ENCODE data around the gene KLRB1. TPM values are rescaled to one million over a fixed set of nuclear protein-coding genes. Genes with fewer than 3 reads are reported as not detected.

KLRB1 gene
- total RNA-seq, result 1 to 10 TPM; 4.7 to 4.9 TPM

DNA sequence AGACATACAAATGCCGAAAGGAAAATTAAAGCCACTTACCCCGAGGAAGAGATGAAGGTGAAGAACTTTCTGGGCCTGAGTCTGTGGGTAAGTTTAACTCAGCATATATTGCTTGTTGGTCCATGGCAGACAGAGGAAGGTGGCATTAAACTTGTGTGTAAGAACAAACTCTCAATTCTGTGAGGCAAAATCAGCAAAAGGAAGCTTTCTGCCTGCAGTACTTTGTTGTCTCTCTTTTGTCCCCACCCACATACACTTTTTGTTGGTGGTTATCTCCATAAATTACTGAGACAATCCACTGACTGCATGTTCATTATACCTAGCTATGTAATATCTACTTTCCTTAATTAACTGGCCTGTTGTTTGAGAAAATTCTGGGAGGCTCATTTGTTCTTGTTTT is at the start of gene KLRB1:
KLRB1 (minus strand) TSS at position 201 of the 400 bp plus-strand sequence; CDS start at position 124, 77 bp downstream.
- no peak for DNase-seq
- no peak for ATAC-seq
- CTCF ChIA-PET, result no interaction called here
- Mint-ChIP-seq H3K27me3 (no peaks in the 10 kb centered on the region), H3K36me3 (ENCODE audit: low read depth) (peaks cover 4% of the 10 kb centered on the region), H3K9me3 (peaks cover 9% of the 10 kb centered on the region), H3K4me1 (ENCODE audit: low read depth) (peaks cover 16% of the 10 kb centered on the region), H3K4me3 (peak within 1 kb of the TSS; percentile 56), H3K27ac (peak within 1 kb of the TSS; percentile 83)
- intact Hi-C loops (cut with micrococcal nuclease), result no loop called here
- TF ChIP-seq, protein P1, sequence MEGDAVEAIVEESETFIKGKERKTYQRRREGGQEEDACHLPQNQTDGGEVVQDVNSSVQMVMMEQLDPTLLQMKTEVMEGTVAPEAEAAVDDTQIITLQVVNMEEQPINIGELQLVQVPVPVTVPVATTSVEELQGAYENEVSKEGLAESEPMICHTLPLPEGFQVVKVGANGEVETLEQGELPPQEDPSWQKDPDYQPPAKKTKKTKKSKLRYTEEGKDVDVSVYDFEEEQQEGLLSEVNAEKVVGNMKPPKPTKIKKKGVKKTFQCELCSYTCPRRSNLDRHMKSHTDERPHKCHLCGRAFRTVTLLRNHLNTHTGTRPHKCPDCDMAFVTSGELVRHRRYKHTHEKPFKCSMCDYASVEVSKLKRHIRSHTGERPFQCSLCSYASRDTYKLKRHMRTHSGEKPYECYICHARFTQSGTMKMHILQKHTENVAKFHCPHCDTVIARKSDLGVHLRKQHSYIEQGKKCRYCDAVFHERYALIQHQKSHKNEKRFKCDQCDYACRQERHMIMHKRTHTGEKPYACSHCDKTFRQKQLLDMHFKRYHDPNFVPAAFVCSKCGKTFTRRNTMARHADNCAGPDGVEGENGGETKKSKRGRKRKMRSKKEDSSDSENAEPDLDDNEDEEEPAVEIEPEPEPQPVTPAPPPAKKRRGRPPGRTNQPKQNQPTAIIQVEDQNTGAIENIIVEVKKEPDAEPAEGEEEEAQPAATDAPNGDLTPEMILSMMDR (IDR thresholded peaks at IDR 0.05), result no peak
- POLR2A ChIA-PET, result no interaction called here

DNA sequence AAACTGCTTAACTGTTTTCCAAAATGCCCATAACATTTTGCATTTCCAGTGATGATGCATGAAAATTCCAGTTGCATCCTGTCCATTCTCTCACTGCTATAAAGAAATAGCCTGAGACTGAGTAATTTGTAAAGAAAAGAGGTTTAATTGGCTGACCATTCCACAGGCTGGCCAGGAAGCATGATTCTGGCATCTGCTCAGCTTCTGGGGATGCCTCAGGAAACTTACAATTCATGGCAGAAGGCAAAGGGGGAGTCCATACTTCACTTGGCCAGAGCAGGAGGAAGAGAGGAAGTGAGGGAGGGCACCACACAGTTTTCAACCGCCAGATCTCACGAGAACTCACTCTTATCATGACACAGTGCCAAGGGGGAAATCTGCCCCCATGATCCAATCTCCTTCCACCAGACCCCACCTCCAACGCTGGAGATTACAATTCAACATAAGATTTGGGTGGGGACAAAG is 43.6 kb upstream of the KLRB1 start:
- H3K27ac Mint-ChIP-seq, result peak overlapping the region; percentile 99
- intact Hi-C loops (cut with micrococcal nuclease), result loop anchor here (1.0 to 5.0 kb wide), 2 partner anchors 16 to 141 kb away; no protein-coding TSS in a partner anchor
- H3K9me3 Mint-ChIP-seq, result peaks cover 4% of the 10 kb centered on the region
- peak overlapping the region; percentile 98 for H3K4me3 Mint-ChIP-seq
- ATAC-seq (peak; percentile 40), DNase-seq (peak; percentile 89)
- ChIA-PET POLR2A (interaction anchor here (0.7 to 26.1 kb wide), 12 partner anchors 13 to 738 kb away, joined by 3 to 745 read pairs (median 6); partner anchors contain the start of genes CD69, CLEC2B and CLEC2D), CTCF (interaction anchor here (1.0 kb wide), 1 partner anchor 16 kb away, joined by 3 read pairs; no protein-coding TSS in a partner anchor)
- TF ChIP-seq, protein P1 (IDR thresholded peaks at IDR 0.05), result no peak
- H3K36me3 Mint-ChIP-seq (ENCODE audit: low read depth), result peaks cover 87% of the 10 kb centered on the region
- peaks cover 55% of the 10 kb centered on the region for H3K4me1 Mint-ChIP-seq (ENCODE audit: low read depth)
- H3K27me3 Mint-ChIP-seq, result no peaks in the 10 kb centered on the region

DNA sequence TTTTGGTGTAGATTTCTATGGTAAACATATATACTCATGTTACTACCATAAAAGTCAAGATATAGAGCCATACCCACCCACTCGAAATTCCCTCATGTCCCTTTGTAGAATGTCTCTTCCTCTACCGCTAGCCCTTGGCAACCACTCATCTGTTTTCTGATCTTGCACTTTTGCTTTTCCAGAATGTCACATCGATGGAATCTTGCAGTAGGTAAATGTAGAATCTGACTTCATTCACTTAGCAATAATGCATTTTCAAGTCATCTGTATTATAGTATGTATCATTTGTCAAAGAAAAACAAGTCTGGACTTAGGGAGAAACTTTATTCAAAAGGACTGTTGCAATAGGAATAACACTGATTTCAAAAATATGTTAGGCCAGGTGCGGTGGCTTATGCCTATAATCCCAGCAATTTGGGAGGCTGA is 42.4 kb upstream of the KLRB1 start:
- intact Hi-C loops (cut with micrococcal nuclease), result loop anchor here (5.0 kb wide), 1 partner anchor 142 kb away; no protein-coding TSS in a partner anchor
- H3K9me3 Mint-ChIP-seq, result peaks cover 7% of the 10 kb centered on the region
- peak overlapping the region; percentile 99 for H3K27ac Mint-ChIP-seq
- peaks cover 82% of the 10 kb centered on the region for H3K36me3 Mint-ChIP-seq (ENCODE audit: low read depth)
- ChIA-PET CTCF (interaction anchor here (1.2 kb wide), 1 partner anchor 19 kb away, joined by 4 read pairs; the partner anchor contains the start of gene CLEC2D), POLR2A (interaction anchor here (0.6 to 26.1 kb wide), 18 partner anchors 14 to 739 kb away, joined by 3 to 745 read pairs (median 4); partner anchors contain the start of genes CD69, CLEC2B and CLEC2D)
- DNase-seq, result no peak
- TF ChIP-seq, protein P1 (IDR thresholded peaks at IDR 0.05), result no peak
- no peaks in the 10 kb centered on the region for H3K27me3 Mint-ChIP-seq
- peaks cover 51% of the 10 kb centered on the region for H3K4me1 Mint-ChIP-seq (ENCODE audit: low read depth)
- H3K4me3 Mint-ChIP-seq, result peak overlapping the region; percentile 98
- ATAC-seq, result no peak

DNA sequence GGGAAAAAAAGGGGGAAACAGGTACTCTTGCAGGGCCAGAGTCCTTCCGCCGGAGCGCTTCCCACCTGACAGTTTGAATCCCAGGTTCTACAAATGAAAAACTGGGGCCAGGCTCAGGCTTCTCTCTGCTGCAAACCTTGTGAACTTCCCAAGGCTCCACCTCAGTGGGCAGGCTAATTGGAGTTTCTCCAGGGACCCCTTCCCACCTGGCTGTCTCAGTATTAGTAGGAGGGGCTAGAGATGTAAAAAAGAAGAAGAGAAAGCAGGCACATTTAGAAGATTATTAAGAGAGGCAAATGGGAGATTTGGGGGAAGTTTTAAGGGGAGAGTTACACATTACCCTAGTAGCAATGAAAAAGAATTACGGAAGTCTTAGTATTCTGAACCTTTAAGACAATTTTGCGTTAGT is 41.8 kb upstream of the KLRB1 start:
- DNase-seq (peak; percentile 48), ATAC-seq (no peak)
- no peaks in the 10 kb centered on the region for H3K27me3 Mint-ChIP-seq
- ChIA-PET CTCF (interaction anchor here (1.2 kb wide), 1 partner anchor 19 kb away, joined by 4 read pairs; the partner anchor contains the start of gene CLEC2D), POLR2A (interaction anchor here (0.6 to 26.1 kb wide), 11 partner anchors 10 to 737 kb away, joined by 3 to 745 read pairs (median 9); partner anchors contain the start of genes CD69, CLEC2B and CLEC2D)
- peaks cover 51% of the 10 kb centered on the region for H3K4me1 Mint-ChIP-seq (ENCODE audit: low read depth)
- TF ChIP-seq, protein P1 (IDR thresholded peaks at IDR 0.05), result no peak
- H3K27ac Mint-ChIP-seq, result peak overlapping the region; percentile 99
- peaks cover 82% of the 10 kb centered on the region for H3K36me3 Mint-ChIP-seq (ENCODE audit: low read depth)
- peaks cover 12% of the 10 kb centered on the region for H3K9me3 Mint-ChIP-seq
- H3K4me3 Mint-ChIP-seq, result peak overlapping the region; percentile 98
- intact Hi-C loops (cut with micrococcal nuclease), result loop anchor here (5.0 kb wide), 1 partner anchor 93 kb away; no protein-coding TSS in a partner anchor

All from activated CD8-positive, alpha-beta T cell treated with anti-CD3 and anti-CD28 coated beads for 36 hours (primary cell).